Neutrophil (primary cell): ENCODE measurements around the gene NTNG1.

Source experiments
- H3K27ac ChIP-seq: fragments of 200-600 bp; sonication (generic); 2 replicates; pipeline ENCODE4 v1.5.1; 2016; ENCODE audit warnings: mild to moderate bottlenecking, moderate library complexity
- H3K27me3 ChIP-seq: fragments of 200-600 bp; sonication (generic); 2 replicates; pipeline ENCODE4 v1.6.0; 2016; ENCODE audit warnings: mild to moderate bottlenecking
- H3K36me3 ChIP-seq: fragments of 200-600 bp; sonication (generic); 2 replicates; pipeline ENCODE4 v1.5.1; 2017
- H3K4me1 ChIP-seq, 2 experiments: fragments of 200-600 bp in 1 of 2; sonication (generic) in 1 of 2; 1 replicate in 1 of 2; 2 replicates in 1 of 2; pipeline versions ENCODE4 v1.5.1 to v1.6.1; 2013 to 2016; ENCODE audit warnings: low read depth in 1 of 2, low read length in 1 of 2, mild to moderate bottlenecking in 1 of 2, moderate library complexity in 1 of 2; ENCODE audit not compliant: control insufficient read depth in 1 of 2, insufficient read depth in 1 of 2
- H3K4me3 ChIP-seq, 2 experiments: fragments of 200-600 bp in 1 of 2; sonication (generic) in 1 of 2; 1 replicate in 1 of 2; 2 replicates in 1 of 2; pipeline ENCODE4 v1.5.1; 2013 to 2016; ENCODE audit warnings: low read depth in 1 of 2, low read length in 1 of 2, mild to moderate bottlenecking in 1 of 2, moderate library complexity in 1 of 2
- H3K9me3 ChIP-seq: fragments of 200-600 bp; sonication (generic); 2 replicates; pipeline ENCODE4 v1.5.1; 2016
- CTCF ChIP-seq: fragments of 200-600 bp; sonication (generic); IDR thresholded peaks from 2 replicates; pipeline ENCODE4 v1.5.1; 2016; ENCODE audit warnings: antibody characterized with exemption

Gene NTNG1

GRCh38 chr1:107145637-107146036 is 4.8 kb downstream of the NTNG1 start:
- TF ChIP-seq CTCF: no peak
- no peaks in the 10 kb centered on the region for H3K36me3 ChIP-seq
- H3K27me3 ChIP-seq: peaks cover 70% of the 10 kb centered on the region
- no peaks in the 10 kb centered on the region for H3K9me3 ChIP-seq
- no peak overlapping the region for H3K27ac ChIP-seq
- no peak overlapping the region for H3K4me3 ChIP-seq
- H3K4me1 ChIP-seq: peaks cover 0 to 4% of the 10 kb centered on the region in 2 experiments

GRCh38 chr1:107147843-107148242 is 7.0 kb downstream of the NTNG1 start:
- Histone ChIP-seq H3K36me3 (no peaks in the 10 kb centered on the region), H3K27ac (no peak overlapping the region), H3K27me3 (peaks cover 52% of the 10 kb centered on the region), H3K9me3 (no peaks in the 10 kb centered on the region), H3K4me1 (no peaks in the 10 kb centered on the region), H3K4me3 (no peak overlapping the region)
- no peak for TF ChIP-seq CTCF

GRCh38 chr1:107149946-107150345 is 9.1 kb downstream of the NTNG1 start:
- Histone ChIP-seq H3K27me3 (peaks cover 32% of the 10 kb centered on the region), H3K9me3 (no peaks in the 10 kb centered on the region), H3K36me3 (no peaks in the 10 kb centered on the region), H3K4me3 (no peak overlapping the region), H3K4me1 (no peaks in the 10 kb centered on the region), H3K27ac (no peak overlapping the region)
- TF ChIP-seq CTCF: no peak

- H3K27me3 ChIP-seq: peaks cover 19% of the 10 kb centered on the region
- H3K9me3 ChIP-seq: no peaks in the 10 kb centered on the region
- H3K27ac ChIP-seq: no peak overlapping the region
- TF ChIP-seq CTCF: no peak
- H3K4me1 ChIP-seq: no peaks in the 10 kb centered on the region
- no peaks in the 10 kb centered on the region for H3K36me3 ChIP-seq
- H3K4me3 ChIP-seq: no peak overlapping the region
Measured at GRCh38 chr1:107151295-107151694, 10.5 kb downstream of the NTNG1 start.

- no peak for TF ChIP-seq CTCF
- H3K9me3 ChIP-seq: no peaks in the 10 kb centered on the region
- no peak overlapping the region for H3K4me3 ChIP-seq
- H3K36me3 ChIP-seq: no peaks in the 10 kb centered on the region
- no peak overlapping the region for H3K27ac ChIP-seq
- H3K27me3 ChIP-seq: peaks cover 10% of the 10 kb centered on the region
- H3K4me1 ChIP-seq: no peaks in the 10 kb centered on the region
Measured at GRCh38 chr1:107152395-107152794, 11.6 kb downstream of the NTNG1 start.

GRCh38 chr1:107153014-107153413 is 12.2 kb downstream of the NTNG1 start:
- no peak for TF ChIP-seq CTCF
- no peak overlapping the region for H3K27ac ChIP-seq
- H3K4me1 ChIP-seq: no peaks in the 10 kb centered on the region
- peaks cover 5% of the 10 kb centered on the region for H3K27me3 ChIP-seq
- H3K9me3 ChIP-seq: no peaks in the 10 kb centered on the region
- H3K36me3 ChIP-seq: no peaks in the 10 kb centered on the region
- H3K4me3 ChIP-seq: no peak overlapping the region
